Activated naive CD4-positive, alpha-beta T cell (primary cell): Measurements from ENCODE around the gene LARP6.
"Not testable (repeated sequence)": the region's sequence is repeated elsewhere in the genome, so short reads cannot be mapped to it uniquely, and the experiment has no call there.

Source experiments
- DNase-seq, 4 experiments: peaks; one replicate each; lab custom pipeline; 2025; lab: John Stamatoyannopoulos, UW

The LARP6 gene

GRCh38 chr15:70829371-70830166 is 24.4 kb downstream of the LARP6 start:
- DNase-seq = no peak

DNA sequence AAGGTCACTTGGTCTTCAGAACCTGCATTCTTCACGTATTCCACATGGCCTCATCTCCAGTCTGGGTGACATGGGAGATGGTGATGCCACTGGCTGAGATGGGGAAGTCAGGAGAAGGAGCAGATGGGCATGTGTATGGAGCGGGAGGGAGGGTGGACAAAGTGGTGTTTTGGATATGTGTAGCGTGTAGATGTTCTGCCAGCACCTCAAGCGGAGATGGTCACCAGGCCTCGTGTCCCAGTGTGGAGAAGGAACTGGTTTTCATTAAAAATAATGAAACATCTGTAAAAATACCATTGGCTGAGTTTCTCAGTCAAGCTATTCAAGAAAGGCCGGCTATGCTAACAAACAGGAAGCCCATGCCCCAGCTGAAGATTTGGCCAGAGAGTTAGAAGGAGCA is 26.2 kb downstream of the LARP6 start:
- no peak for DNase-seq

DNA sequence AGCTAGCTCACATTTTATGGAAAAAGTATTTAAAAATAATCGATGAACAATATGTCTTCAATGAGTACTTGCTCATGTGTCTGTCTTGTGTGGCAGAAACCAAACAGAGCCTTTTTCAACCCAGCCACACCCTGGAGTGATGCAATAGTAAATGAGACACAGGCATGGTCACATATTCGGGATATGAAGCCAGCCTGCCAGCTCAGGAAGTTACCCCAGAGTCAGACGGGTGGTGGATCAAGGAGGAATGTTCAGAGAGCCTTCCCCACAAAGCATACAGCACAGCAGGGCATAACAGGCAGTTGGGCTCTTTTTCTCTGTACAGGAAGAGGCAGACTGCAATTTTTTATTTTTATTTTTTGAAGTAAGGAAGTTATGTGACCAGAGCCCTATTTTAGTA is 27.3 kb downstream of the LARP6 start:
- DNase-seq = no peak

GRCh38 chr15:70825841-70826240 is 28.1 kb downstream of the LARP6 start:
- DNase-seq = no peak

DNA sequence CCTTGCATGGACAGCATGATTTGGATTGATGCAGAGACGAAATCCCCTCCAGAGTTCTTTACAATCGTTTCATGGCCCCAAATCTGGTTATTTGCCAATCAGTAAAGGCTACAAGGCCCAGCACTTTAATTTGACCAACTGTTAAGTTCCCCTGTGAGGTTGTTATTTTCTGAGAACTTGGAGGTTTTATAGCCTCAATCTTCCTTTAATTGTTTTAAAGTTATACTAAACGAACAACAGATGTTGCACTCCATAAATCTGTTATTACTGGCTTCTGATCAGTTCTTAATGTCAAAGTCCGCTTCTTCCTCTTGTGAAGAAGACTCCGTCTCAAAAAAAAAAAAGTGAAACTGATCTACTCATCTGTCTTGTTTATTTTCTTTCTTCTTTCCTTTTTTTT is 30.8 kb downstream of the LARP6 start:
- DNase-seq = no peak

DNA sequence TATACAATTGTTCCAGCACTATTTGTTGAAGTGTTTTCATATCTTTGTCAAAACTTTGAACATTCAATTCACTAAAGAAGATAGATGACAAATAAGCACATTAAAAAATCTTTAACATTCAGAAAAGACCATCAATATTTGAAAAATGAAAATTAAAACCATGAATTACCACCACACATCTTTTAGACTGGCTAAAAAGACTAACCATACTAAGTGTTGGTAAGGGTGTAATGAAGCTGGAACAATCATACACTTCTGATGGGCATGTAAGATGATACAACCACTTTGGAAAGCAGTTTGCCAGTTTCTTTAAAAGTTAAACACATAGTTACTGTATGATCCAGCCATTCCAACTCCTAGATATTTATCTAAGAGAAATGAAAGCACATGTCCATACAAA is 33.7 kb downstream of the LARP6 start:
- no peak for DNase-seq

- DNase-seq = no peak
These were observed 35.4 kb downstream of the LARP6 start for GRCh38 chr15:70818580-70818979.

DNA sequence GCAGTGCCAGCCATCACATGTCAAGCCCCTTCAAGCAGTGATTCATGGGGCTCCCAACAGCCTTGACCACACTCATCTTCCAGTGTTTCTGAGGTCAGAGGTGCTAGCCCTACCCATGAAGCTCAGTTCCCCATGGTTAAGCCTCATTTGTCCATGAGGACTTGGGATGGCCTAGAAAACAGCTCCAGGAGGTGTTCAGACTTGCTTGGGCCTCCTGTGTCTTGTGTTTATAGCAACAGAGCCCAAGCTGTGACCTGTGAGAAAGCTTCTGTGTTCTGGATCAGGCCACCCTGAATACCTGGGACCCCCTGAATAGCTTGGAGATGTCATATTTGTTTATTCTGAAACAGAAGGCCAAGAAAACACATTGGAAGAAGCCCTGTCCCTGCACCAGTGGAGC is 36.7 kb downstream of the LARP6 start:
- no peak for DNase-seq

GRCh38 chr15:70815604-70816003 is 38.4 kb downstream of the LARP6 start:
- no peak for DNase-seq

- DNase-seq = not testable (repeated sequence)
These were observed 38.9 kb downstream of the LARP6 start for GRCh38 chr15:70815011-70815410.

GRCh38 chr15:70812827-70813364 is 41.1 kb downstream of the LARP6 start:
- no peak for DNase-seq

DNA sequence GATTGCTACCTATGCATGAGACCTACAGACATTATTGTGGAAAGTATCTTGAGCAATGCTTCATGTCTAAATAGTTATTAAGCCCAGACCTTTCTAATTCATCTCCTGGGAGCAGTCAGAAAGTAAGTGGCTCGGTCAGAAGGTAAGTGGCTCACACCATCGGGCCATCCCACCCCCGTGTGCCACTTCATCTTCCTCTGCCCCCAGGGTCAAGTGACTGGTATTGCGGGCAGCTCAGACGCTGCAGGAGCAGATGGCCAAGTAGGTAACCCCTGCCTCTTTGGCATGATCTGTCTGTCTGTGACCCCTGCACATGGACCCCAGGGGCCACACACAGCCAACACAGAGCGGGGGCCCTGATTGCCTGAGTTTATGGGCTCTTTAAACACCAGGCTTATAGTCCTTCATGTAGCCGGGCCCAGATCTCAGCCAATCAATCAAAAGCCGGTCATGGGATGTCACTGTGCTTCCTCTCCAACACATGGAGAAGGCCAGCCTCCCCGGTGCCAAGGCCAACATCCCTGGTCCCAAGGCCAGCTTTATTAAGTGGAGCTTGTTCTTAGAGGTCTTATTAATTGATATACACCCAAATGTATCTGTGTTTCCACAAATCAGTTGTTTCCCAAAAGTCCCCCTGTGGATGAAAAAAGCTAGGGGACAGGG is 42.9 kb downstream of the LARP6 start:
- DNase-seq = no peak

GRCh38 chr15:70806992-70807712 is 46.8 kb downstream of the LARP6 start:
- no peak for DNase-seq

DNA sequence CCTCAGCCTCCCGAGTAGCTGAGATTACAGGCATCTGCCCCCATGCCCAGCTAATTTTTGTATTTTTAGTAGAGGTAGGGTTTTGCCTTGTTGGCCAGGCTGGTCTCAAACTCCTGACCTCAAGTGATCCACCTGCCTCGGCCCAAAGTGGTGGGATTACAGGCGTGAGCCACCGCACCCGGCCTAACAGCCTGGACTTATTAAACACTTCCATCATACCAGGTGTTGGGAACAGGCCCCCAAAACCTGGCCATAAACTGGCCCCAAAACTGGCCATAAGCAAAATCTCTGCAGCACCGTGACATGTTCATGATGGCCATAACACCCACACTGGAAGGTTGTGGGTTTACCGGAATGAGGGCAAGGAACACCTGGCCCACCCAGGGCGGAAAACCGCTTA is 49.6 kb downstream of the LARP6 start:
- not testable (repeated sequence) for DNase-seq

DNA sequence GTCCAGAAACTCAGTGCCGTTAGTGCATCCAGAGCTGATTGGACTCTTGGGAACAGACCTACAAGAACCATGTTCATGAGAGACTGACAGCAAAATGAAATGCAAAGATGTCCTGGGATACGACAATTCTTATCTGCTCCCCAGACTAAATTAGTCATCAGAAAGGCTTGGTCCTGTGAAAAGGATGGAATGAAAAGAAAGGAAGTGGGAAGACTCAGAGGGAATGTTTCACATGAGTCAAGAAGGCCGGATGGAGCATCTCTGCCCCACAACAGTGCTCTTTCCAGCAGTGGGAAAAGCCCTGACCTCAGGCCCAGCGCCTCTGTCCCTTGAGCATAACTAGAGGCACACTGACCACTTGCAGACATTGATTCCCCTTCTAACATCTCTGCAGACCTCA is 51.3 kb downstream of the LARP6 start:
- DNase-seq = no peak

GRCh38 chr15:70801109-70801508 is 52.8 kb downstream of the LARP6 start:
- no peak for DNase-seq

DNA sequence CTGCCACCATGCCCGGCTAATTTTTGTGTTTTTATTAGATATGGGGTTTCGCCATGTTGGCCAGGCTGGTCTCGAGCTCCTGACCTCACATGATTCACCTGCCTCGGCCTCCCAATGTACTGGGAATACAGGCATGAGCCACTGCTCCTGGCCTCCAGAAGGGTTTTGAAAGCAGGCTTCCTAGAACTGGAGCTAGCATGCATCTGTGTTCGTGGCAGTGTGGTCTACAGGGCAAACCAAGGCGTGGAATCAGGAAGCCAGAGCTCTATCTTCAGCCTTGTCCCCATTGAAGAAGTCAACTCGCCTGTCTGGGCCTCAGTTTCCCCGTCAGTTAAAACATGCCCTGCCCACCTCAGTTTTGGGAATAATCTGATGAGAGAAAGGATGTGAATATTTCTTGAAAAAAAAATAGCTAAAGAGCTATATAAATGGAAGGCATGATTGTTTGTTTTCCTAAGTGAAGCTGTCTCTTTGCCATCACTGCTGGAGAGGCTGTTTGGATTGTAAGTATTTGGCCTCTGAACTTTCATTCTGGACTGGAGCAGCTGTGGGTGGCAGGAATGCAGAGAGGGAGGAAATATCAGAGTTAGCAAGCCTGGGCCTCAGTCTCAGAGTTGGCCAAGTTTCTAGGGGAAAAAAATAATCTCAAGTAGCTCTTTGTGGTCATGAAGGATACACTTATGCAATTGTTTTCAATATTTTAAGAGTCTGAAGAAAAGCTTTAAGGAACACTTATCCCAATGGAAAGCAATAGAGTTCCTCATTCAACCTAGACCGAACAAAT is 54.1 kb downstream of the LARP6 start:
- no peak for DNase-seq

DNA sequence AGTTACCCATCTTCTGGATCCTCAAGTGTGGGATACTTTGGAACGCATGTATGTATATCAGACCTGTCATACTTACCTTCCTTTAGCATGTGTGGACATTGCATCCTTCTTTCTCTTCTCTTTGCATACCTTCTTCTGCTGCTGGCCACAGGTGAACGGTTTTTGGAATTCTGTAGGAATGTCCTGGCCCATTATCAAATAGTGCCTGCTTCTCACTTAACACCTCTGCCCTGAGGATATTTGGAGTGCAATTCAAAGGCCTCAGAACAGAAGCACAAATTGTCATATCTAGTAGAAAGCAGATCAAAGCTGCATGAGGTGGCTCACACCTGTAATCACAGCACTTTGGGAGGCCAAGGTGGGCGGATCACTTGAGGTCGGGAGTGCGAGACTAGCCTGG is 56.5 kb downstream of the LARP6 start:
- DNase-seq = no peak

- DNase-seq = no peak
These were observed 57.2 kb downstream of the LARP6 start for GRCh38 chr15:70796516-70797310.

DNA sequence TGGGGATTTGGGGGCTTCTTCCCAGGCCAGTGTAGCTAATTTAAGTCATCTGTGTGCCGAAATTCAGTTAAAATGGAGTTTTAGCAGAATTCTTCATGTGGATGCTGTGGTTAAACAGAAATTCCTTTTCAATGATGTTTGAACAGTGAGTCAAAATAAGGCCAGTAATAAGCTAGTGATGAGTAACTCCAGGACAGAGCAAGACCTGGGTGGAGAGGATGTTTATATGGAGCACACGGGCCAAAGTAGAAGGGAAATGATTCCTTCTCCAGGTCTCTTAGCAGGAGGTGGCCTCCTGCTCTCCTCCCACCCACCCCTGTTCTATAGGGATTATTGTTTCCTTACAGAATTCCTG is 58.7 kb downstream of the LARP6 start:
- no peak for DNase-seq

- DNase-seq = no peak
These were observed 59.2 kb downstream of the LARP6 start for GRCh38 chr15:70794596-70795310.
